ENCODE results near the gene GDPD3. TPM values are rescaled to one million over a fixed set of nuclear protein-coding genes. Genes with fewer than 3 reads are reported as not detected.
A peak's percentile ranks its signal among the peaks of the same experiment; 100 is the strongest.

The GDPD3 gene
- total and polyA plus RNA-seq, 9 of the 15 experiments (the other 6 are each of a cell fraction or from before 2014, with no cell fraction given): 0.47 to 3.9 (median 1.1) TPM

- H2AFZ ChIP-seq (ENCODE audit: low read depth, low read length): peak overlapping the region; percentile 95
- peaks cover 3% of the 10 kb centered on the region; the same call in 1 of the 3 replicates for H3K79me2 ChIP-seq (ENCODE audit: control insufficient read depth, insufficient read depth, low read length)
- H3K4me1 ChIP-seq (replicated peaks in 1 of 2; ENCODE audit: control insufficient read depth in 2 of 2, insufficient read depth in 2 of 2, low read length in 2 of 2): peaks cover 35 to 72% of the 10 kb centered on the region in 2 experiments
- no peaks in the 10 kb centered on the region; the same call in 2 of the 3 replicates for H3K36me3 ChIP-seq (ENCODE audit: control insufficient read depth, insufficient read depth, low read length)
- in situ Hi-C loops (cut with MboI): no loop called here
- peak; percentile 94 for FAIRE-seq
- peak; percentile 77 for ATAC-seq
- WGBS (ENCODE audit: insufficient coverage, low coverage, missing lambda C conversion rate): 2% methylated on average over 22 of the region's 22 CpGs
- peak overlapping the region; percentile 85 for H3K27ac ChIP-seq (ENCODE audit: extremely low read depth, low read depth, low read length)
- H4K20me1 ChIP-seq (replicated peaks; ENCODE audit: control insufficient read depth, insufficient read depth, low read length): no peaks in the 10 kb centered on the region
- BruUV-seq (replicated peaks): TSS peak; percentile 72
- ChIA-PET POLR2A (interaction anchor here (0.5 to 4.8 kb wide), 16 partner anchors 10 to 837 kb away, joined by 3 to 59 read pairs (median 4); partner anchors contain the start of genes ALDOA and PPP4C), CTCF (ENCODE audit: low intra/inter-chr PET ratio) (interaction anchor here (0.5 to 1.0 kb wide), 3 partner anchors 42 to 399 kb away, joined by 3 to 12 read pairs (median 3); no protein-coding TSS in a partner anchor)
- H3K9me1 ChIP-seq (ENCODE audit: control insufficient read depth, insufficient read depth, low read length): no peaks in the 10 kb centered on the region
- peak overlapping the region; percentile 80 to 98 for H3K9ac ChIP-seq (ENCODE audit: insufficient read depth in 1 of 2, low read depth in 2 of 2, low read length in 2 of 2)
- peaks cover 12% of the 10 kb centered on the region for H3K9me3 ChIP-seq (replicated peaks; ENCODE audit: control insufficient read depth, insufficient read depth, low read depth, low read length)
- peak overlapping the region; percentile 87 for H3K4me2 ChIP-seq (ENCODE audit: insufficient read depth, low read length)
- H3K4me3 ChIP-seq: peak overlapping the region; percentile 49
- intact Hi-C loops (cut with micrococcal nuclease): loop anchor here (5.0 to 10.0 kb wide), 2 partner anchors 45 to 562 kb away; partner anchors contain the start of genes FBRS and PRR14
- no peaks in the 10 kb centered on the region for H3K27me3 ChIP-seq (ENCODE audit: control insufficient read depth in 2 of 2, insufficient read depth in 2 of 2, low read length in 2 of 2)
- DNase-seq (ENCODE audit: extremely low read depth in 1 of 4, low spot score in 3 of 4): peak; percentile 76 to 92 (median 85)
- 0 out of 2 replicates have a peak, but pooled peaks have one; percentile 65 for TF ChIP-seq KDM2B (CRISPR knock-in tag; IDR thresholded peaks at IDR 0.05)
- TF ChIP-seq, protein P1, sequence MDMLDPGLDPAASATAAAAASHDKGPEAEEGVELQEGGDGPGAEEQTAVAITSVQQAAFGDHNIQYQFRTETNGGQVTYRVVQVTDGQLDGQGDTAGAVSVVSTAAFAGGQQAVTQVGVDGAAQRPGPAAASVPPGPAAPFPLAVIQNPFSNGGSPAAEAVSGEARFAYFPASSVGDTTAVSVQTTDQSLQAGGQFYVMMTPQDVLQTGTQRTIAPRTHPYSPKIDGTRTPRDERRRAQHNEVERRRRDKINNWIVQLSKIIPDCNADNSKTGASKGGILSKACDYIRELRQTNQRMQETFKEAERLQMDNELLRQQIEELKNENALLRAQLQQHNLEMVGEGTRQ (CRISPR knock-in tag; IDR thresholded peaks at IDR 0.05): peak; percentile 62
- TF ChIP-seq, protein P2, sequence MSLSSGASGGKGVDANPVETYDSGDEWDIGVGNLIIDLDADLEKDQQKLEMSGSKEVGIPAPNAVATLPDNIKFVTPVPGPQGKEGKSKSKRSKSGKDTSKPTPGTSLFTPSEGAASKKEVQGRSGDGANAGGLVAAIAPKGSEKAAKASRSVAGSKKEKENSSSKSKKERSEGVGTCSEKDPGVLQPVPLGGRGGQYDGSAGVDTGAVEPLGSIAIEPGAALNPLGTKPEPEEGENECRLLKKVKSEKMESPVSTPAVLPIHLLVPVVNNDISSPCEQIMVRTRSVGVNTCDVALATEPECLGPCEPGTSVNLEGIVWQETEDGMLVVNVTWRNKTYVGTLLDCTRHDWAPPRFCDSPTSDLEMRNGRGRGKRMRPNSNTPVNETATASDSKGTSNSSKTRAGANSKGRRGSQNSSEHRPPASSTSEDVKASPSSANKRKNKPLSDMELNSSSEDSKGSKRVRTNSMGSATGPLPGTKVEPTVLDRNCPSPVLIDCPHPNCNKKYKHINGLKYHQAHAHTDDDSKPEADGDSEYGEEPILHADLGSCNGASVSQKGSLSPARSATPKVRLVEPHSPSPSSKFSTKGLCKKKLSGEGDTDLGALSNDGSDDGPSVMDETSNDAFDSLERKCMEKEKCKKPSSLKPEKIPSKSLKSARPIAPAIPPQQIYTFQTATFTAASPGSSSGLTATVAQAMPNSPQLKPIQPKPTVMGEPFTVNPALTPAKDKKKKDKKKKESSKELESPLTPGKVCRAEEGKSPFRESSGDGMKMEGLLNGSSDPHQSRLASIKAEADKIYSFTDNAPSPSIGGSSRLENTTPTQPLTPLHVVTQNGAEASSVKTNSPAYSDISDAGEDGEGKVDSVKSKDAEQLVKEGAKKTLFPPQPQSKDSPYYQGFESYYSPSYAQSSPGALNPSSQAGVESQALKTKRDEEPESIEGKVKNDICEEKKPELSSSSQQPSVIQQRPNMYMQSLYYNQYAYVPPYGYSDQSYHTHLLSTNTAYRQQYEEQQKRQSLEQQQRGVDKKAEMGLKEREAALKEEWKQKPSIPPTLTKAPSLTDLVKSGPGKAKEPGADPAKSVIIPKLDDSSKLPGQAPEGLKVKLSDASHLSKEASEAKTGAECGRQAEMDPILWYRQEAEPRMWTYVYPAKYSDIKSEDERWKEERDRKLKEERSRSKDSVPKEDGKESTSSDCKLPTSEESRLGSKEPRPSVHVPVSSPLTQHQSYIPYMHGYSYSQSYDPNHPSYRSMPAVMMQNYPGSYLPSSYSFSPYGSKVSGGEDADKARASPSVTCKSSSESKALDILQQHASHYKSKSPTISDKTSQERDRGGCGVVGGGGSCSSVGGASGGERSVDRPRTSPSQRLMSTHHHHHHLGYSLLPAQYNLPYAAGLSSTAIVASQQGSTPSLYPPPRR (CRISPR knock-in tag; IDR thresholded peaks at IDR 0.05; ENCODE audit: borderline replicate concordance): no peak
- no peak for TF ChIP-seq COPS2 (conservative IDR thresholded peaks at IDR 0.05)
- peak; percentile 29; the same call in 1 of the 2 replicates for TF ChIP-seq POLR2G (IDR thresholded peaks at IDR 0.05; ENCODE audit: low read depth, low read length)
- TF ChIP-seq ZNF408 (CRISPR knock-in tag; IDR thresholded peaks at IDR 0.05; ENCODE audit: low read depth): no peak
- peak; percentile 61; the same call in 1 of the 2 replicates for TF ChIP-seq ZNF57 (CRISPR knock-in tag; IDR thresholded peaks at IDR 0.05)
- TF ChIP-seq ZNF395 (CRISPR knock-in tag; IDR thresholded peaks at IDR 0.05): peak; percentile 89
- TF ChIP-seq, protein P3, sequence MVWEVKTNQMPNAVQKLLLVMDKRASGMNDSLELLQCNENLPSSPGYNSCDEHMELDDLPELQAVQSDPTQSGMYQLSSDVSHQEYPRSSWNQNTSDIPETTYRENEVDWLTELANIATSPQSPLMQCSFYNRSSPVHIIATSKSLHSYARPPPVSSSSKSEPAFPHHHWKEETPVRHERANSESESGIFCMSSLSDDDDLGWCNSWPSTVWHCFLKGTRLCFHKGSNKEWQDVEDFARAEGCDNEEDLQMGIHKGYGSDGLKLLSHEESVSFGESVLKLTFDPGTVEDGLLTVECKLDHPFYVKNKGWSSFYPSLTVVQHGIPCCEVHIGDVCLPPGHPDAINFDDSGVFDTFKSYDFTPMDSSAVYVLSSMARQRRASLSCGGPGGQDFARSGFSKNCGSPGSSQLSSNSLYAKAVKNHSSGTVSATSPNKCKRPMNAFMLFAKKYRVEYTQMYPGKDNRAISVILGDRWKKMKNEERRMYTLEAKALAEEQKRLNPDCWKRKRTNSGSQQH (CRISPR knock-in tag; IDR thresholded peaks at IDR 0.05): peak; percentile 70; the same call in 1 of the 2 replicates
- no peak for TF ChIP-seq ZNF347 (CRISPR knock-in tag; IDR thresholded peaks at IDR 0.05; ENCODE audit: low read depth)
These were observed 20.8 kb downstream of the GDPD3 start for GRCh38 chr16:30092373-30093010.

Data from K562 (cell line).